CD4-positive, alpha-beta T cell (primary cell): ENCODE results near the gene RUFY3. TPM values are rescaled to one million over a fixed set of nuclear protein-coding genes. Genes with fewer than 3 reads are reported as not detected.

Source experiments
- ATAC-seq: fragments of 200-7000 bp; cut with Tn5 transposase; one replicate; pipeline ENCODE4 v1.10.0; 2022; ENCODE audit warnings: mild to moderate bottlenecking; ENCODE audit not compliant: poor library complexity
- CTCF ChIA-PET: fragments of 350-600 bp; sonication (Branson Sonifier 250); formaldehyde crosslinking; loops from one replicate; lab custom pipeline; 2021; ENCODE audit warnings: antibody characterized with exemption, inconsistent platforms; lab: Charles Lee
- POLR2A ChIA-PET: fragments of 350-600 bp; sonication (Branson Sonifier 250); formaldehyde crosslinking; loops from one replicate; lab custom pipeline; 2021; ENCODE audit warnings: antibody characterized with exemption, inconsistent platforms; lab: Charles Lee
- DNase-seq, 14 experiments: peaks; one replicate each; pipeline ENCODE4 v3.0.0-alpha.2; 2013 to 2020; ENCODE audit warnings: mixed read lengths in 2 of 14
- H3K27ac ChIP-seq, 2 donors: one replicate each; pipeline versions ENCODE4 v1.5.1 to v1.7.0; 2013; ENCODE audit warnings: low read length in 2 of 2, low read depth in 1 of 2, mild to moderate bottlenecking in 1 of 2
- H3K27me3 ChIP-seq, 2 experiments: 1 replicate in 1 of 2; 2 replicates in 1 of 2; pipeline versions ENCODE4 v1.6.1 to v1.7.0; 2013; ENCODE audit warnings: low read length in 2 of 2, control low read depth in 1 of 2, mild to moderate bottlenecking in 1 of 2, moderate library complexity in 1 of 2; ENCODE audit not compliant: insufficient read depth in 2 of 2, control insufficient read depth in 1 of 2
- H3K36me3 ChIP-seq: one replicate; pipeline ENCODE4 v1.6.1; 2013; ENCODE audit warnings: low read length, control low read depth; ENCODE audit not compliant: insufficient read depth
- H3K4me1 ChIP-seq: one replicate; pipeline ENCODE4 v1.6.1; 2013; ENCODE audit warnings: low read length, control low read depth; ENCODE audit not compliant: insufficient read depth
- H3K4me3 ChIP-seq: one replicate; pipeline ENCODE4 v1.5.1; 2013; ENCODE audit warnings: mild to moderate bottlenecking, low read length, moderate library complexity
- H3K9me3 ChIP-seq, 2 experiments: 1 replicate in 1 of 2; 2 replicates in 1 of 2; pipeline versions ENCODE4 v1.6.1 to v1.7.0; 2013; ENCODE audit warnings: low read length in 2 of 2, mild to moderate bottlenecking in 2 of 2, control low read depth in 1 of 2, moderate library complexity in 1 of 2; ENCODE audit not compliant: control insufficient read depth in 1 of 2, insufficient read depth in 1 of 2
- H3K27ac Mint-ChIP-seq: one replicate; pipeline ENCODE4 v1.8.0; 2020; ENCODE audit warnings: mixed read lengths
- H3K27me3 Mint-ChIP-seq: one replicate; pipeline ENCODE4 v1.8.0; 2021; ENCODE audit warnings: mixed read lengths
- H3K36me3 Mint-ChIP-seq: one replicate; pipeline ENCODE4 v1.8.0; 2021; ENCODE audit warnings: low read depth, mixed read lengths
- H3K4me1 Mint-ChIP-seq: one replicate; pipeline ENCODE4 v1.8.0; 2021; ENCODE audit warnings: low read depth, mixed read lengths
- H3K4me3 Mint-ChIP-seq: one replicate; pipeline ENCODE4 v1.8.0; 2020; ENCODE audit warnings: mild to moderate bottlenecking, mixed read lengths
- H3K9me3 Mint-ChIP-seq: one replicate; pipeline ENCODE4 v1.8.0; 2020; ENCODE audit warnings: mixed read lengths
- intact Hi-C, 2 experiments: fragments of 100-400 bp; cut with DNase I in 1 of 2; cut with micrococcal nuclease in 1 of 2; formaldehyde crosslinking; loops; one replicate each; pipeline versions ENCODE4 v1.15.1 to v1.9.0; 2023 to 2025; cut with DNase I, micrococcal nuclease
- total RNA-seq, 174 experiments: library from RNA in 2 of 174; stranded (reverse) in 2 of 174; gene quantifications; one replicate each; pipeline ENCODE4 v1.2.3 and lab custom pipeline; 2021 to 2026
- TF ChIP-seq, protein P1 (sequence below): fragments of 200-600 bp; IDR thresholded peaks from one replicate; pipeline ENCODE4 v1.8.0; 2022; ENCODE audit warnings: antibody characterized with exemption, mild to moderate bottlenecking

The RUFY3 gene
- total RNA-seq, 2 experiments from 2014 or later, result 18.0 to 18.1 TPM

- Histone ChIP-seq H3K9me3 (no peaks in the 10 kb centered on the region), H3K36me3 (peaks cover 79% of the 10 kb centered on the region), H3K4me3 (no peak overlapping the region), H3K27ac (no peak overlapping the region), H3K27me3 (no peaks in the 10 kb centered on the region), H3K4me1 (no peaks in the 10 kb centered on the region)
- TF ChIP-seq, protein P1, sequence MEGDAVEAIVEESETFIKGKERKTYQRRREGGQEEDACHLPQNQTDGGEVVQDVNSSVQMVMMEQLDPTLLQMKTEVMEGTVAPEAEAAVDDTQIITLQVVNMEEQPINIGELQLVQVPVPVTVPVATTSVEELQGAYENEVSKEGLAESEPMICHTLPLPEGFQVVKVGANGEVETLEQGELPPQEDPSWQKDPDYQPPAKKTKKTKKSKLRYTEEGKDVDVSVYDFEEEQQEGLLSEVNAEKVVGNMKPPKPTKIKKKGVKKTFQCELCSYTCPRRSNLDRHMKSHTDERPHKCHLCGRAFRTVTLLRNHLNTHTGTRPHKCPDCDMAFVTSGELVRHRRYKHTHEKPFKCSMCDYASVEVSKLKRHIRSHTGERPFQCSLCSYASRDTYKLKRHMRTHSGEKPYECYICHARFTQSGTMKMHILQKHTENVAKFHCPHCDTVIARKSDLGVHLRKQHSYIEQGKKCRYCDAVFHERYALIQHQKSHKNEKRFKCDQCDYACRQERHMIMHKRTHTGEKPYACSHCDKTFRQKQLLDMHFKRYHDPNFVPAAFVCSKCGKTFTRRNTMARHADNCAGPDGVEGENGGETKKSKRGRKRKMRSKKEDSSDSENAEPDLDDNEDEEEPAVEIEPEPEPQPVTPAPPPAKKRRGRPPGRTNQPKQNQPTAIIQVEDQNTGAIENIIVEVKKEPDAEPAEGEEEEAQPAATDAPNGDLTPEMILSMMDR, result no peak
- H3K27ac Mint-ChIP-seq, result no peak overlapping the region
- H3K36me3 Mint-ChIP-seq, result peaks cover 93% of the 10 kb centered on the region
- POLR2A ChIA-PET, result interaction anchor here (1.9 kb wide), 1 partner anchor 9 kb away, joined by 7 read pairs; the partner anchor contains the start of gene GRSF1
- CTCF ChIA-PET, result no interaction called here
- ATAC-seq, result no peak
- no peak for DNase-seq
- no peaks in the 10 kb centered on the region for H3K27me3 Mint-ChIP-seq
- intact Hi-C loops, result loop anchor here in 1 of 2 experiments (10.0 kb wide), 1 partner anchor 165 kb away; the partner anchor contains the start of gene DCK
- H3K4me1 Mint-ChIP-seq, result peaks cover 11% of the 10 kb centered on the region
- H3K4me3 Mint-ChIP-seq, result no peak overlapping the region
- no peaks in the 10 kb centered on the region for H3K9me3 Mint-ChIP-seq
Measured at GRCh38 chr4:70830054-70830453, 108.3 kb downstream of the RUFY3 start.

DNA sequence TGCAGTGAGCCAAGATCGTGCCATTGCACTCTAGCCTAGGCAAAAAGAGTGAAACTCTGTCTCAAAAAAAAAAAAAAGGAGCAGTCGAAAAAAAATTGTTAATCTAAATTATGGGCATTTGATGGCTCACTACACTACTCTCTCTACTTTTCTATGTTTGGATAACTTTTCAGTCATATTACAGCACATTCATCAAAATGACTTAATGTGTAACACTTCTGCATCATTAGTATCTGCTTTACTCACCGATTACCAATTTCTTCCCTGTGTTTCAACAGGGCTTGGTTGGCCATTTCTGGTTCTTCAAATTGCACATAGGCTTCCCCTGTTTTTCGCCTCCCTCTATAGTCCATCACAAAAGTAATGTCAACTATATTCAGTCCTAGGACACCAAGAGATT is 109.5 kb downstream of the RUFY3 start:
- Histone ChIP-seq H3K27me3 (no peaks in the 10 kb centered on the region), H3K36me3 (peaks cover 74% of the 10 kb centered on the region), H3K4me3 (no peak overlapping the region), H3K4me1 (peaks cover 7% of the 10 kb centered on the region), H3K27ac (no peak overlapping the region), H3K9me3 (no peaks in the 10 kb centered on the region)
- Mint-ChIP-seq H3K27ac (no peak overlapping the region), H3K4me1 (peaks cover 18% of the 10 kb centered on the region), H3K36me3 (peaks cover 84% of the 10 kb centered on the region), H3K9me3 (no peaks in the 10 kb centered on the region), H3K4me3 (no peak overlapping the region), H3K27me3 (no peaks in the 10 kb centered on the region)
- no peak for DNase-seq
- no peak for ATAC-seq
- POLR2A ChIA-PET, result no interaction called here
- TF ChIP-seq, protein P1, result no peak
- intact Hi-C loops, result loop anchor here in 1 of 2 experiments (10.0 kb wide), 1 partner anchor 164 kb away; the partner anchor contains the start of gene DCK
- CTCF ChIA-PET, result no interaction called here

DNA sequence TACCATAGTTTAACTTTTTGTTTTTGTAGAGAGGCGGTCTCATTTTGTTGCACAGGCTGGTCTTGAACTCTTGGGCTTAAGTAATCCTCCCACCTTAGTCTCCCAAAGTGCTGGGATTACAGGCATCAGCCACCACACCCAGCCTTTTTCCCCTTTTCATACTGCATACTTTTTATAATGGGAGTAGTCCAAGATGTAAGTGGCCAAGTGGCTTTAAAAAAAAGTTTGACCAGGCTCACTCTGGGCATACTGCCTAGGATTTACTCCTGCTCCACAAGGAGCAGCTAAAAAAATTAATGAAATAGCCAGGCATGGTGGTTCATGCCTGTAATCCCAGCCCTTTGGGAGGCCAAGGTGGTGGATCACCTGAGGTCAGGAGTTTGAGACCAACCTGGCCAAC is 111.9 kb downstream of the RUFY3 start:
- peaks cover 59% of the 10 kb centered on the region for H3K36me3 ChIP-seq
- no peak overlapping the region for H3K4me3 ChIP-seq
- no peak for DNase-seq
- ChIA-PET POLR2A (no interaction called here), CTCF (no interaction called here)
- Mint-ChIP-seq H3K4me3 (no peak overlapping the region), H3K4me1 (peaks cover 36% of the 10 kb centered on the region), H3K36me3 (peaks cover 70% of the 10 kb centered on the region), H3K9me3 (no peaks in the 10 kb centered on the region), H3K27me3 (no peaks in the 10 kb centered on the region), H3K27ac (no peak overlapping the region)
- peaks cover 26% of the 10 kb centered on the region for H3K4me1 ChIP-seq
- no peaks in the 10 kb centered on the region for H3K27me3 ChIP-seq
- no peak for ATAC-seq
- intact Hi-C loops, result loop anchor here in 1 of 2 experiments (10.0 kb wide), 1 partner anchor 161 kb away; the partner anchor contains the start of gene DCK
- no peak overlapping the region for H3K27ac ChIP-seq
- H3K9me3 ChIP-seq, result no peaks in the 10 kb centered on the region
- TF ChIP-seq, protein P1, result no peak
